Limb (tissue), 2 donors: ENCODE measurements around the gene POMT2.
A peak's percentile ranks its signal among the peaks of the same experiment; 100 is the strongest.
"Not testable (repeated sequence)": the region's sequence is repeated elsewhere in the genome, so short reads cannot be mapped to it uniquely, and the experiment has no call there.

Source experiments
- DNase-seq, 2 donors: peaks; one replicate each; pipeline ENCODE4 v3.0.0-alpha.2; 2016; ENCODE audit errors: extremely low spot score in 2 of 2

POMT2 gene

DNA sequence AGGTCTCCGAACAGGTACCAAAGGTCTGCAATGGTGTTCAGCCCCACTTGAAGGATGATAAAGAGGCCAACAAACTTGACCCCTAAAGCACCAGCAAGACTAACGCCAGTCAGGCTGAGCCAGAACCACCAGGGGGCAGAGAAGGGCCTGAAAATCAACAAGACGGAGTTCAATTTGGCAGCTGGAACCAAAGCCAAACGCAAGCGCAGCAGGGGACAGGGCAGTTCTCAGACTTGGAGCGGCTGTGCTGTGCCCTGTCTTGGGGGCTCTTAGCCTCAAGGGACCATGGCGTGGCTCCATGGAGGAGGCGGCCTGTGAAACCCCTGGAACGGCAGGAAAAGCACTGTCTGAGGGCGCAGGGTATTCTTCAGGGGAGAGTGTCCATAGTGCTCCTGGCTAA lies 19.6 kb downstream of the POMT2 start:
- DNase-seq = peak; percentile 74 to 84

DNA sequence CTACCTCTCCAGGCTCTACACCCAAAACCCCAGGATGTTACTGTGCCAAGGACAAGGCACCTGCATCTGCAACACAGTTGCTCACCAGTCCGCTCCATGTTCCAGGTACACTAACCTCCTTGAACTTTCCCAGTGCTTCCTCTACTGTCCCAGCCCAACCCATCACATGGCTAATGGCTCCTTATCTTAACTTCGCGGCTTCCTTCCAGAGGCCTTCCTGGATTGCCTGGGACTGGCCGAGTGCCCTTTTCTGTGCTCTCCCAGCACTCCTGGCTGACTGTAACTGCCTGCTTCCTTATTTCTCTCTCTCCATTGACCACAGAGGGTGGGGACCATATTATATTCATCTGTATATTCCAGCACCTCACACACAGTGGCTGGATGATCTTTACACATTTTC lies 20.9 kb downstream of the POMT2 start:
- no peak for DNase-seq

DNA sequence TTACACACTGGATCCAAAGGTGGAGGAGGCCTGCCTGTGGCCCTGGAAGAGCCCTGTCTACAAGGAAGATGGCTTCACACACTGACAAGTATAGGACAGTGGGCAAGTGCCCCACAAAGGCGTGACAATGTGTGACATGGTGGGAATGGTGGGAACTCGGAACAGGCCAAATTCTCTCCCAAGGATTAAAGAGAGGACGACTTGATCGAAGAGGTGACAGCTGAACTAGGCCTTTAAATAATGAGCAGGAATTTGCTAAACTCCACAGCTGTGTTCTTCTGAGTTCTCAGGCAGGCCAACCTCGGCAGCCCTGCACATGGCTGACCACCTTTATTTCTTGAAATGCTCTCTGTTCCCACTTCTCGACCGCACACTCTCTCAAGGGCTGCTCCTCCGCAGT lies 23.8 kb downstream of the POMT2 start:
- DNase-seq = no peak

DNA sequence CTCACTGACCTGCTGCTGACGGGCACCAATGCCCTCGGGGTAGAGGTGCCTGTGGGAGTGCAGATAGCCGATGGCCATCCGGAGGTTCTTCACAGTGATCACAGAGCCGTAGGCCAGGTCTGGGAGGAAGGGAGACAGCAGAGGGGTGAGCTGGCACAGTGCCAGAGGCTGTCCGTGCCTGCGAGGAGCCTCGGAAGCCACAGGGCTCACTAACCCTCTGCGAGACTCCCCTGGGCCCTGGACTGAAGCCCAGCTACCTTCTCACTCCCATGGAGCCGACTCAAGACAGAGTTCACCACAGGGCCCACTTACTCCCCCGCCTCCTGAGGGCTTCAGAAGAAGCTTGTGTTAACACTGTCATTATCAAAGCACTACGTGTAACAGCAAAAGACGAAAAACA lies 24.5 kb downstream of the POMT2 start:
- DNase-seq = no peak

DNA sequence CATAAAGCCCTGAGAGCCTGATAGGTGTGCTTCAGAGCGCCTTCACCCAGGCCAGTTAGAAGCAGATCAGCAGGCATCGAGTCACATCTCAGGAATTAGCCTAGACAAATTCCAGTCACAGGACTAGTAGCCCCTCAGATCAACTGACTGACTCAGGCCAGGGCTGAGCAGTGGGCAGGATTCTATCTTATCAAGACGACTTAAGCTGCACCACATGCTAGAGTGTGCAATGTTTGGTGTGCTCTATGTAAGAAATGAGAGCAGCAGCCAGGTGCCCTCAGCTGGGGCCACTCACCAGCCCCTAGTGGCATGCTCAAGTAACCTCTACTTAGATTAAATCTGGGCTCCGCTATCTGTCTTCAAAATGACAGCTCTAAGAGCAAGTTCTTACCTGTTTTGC lies 30.0 kb downstream of the POMT2 start:
- DNase-seq = no peak

DNA sequence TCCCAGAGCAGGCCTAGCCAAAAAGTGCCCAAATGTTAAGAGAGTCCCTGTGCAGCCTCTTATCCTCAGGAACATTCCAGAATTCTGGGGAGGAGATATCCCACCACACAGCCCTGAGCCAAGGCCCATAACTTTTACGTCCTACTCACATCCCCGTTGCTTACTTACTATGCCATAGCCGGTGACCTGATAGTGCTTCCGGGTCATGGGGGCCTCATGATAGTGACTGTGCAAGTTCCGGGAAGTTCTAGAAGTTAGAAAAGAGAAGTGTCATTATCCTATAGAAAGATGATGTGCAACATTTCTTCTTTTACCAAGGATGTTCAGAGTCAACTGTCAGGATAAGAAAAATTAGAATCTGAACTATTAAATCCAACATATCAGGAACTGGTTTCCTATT lies 34.1 kb downstream of the POMT2 start:
- DNase-seq = no peak

DNA sequence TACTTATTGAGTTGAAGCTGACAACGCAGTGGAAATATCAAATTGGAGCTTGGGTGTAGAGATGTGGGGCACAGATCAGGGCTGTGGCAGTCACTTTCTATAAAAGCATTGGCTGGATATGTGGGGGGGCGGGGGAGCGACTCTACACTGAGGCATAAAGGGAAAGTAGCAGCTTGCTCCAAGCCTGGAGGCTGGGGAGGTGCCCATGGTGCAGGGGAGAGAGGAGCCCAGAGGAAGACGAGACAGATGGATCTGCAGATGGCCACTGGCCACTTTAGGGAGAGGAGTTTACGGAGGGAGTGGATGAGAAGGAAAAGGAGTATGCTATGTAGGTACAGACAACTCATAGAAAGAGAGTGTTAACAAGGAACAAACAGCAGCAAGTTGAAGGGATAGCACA lies 36.2 kb downstream of the POMT2 start:
- no peak for DNase-seq

DNA sequence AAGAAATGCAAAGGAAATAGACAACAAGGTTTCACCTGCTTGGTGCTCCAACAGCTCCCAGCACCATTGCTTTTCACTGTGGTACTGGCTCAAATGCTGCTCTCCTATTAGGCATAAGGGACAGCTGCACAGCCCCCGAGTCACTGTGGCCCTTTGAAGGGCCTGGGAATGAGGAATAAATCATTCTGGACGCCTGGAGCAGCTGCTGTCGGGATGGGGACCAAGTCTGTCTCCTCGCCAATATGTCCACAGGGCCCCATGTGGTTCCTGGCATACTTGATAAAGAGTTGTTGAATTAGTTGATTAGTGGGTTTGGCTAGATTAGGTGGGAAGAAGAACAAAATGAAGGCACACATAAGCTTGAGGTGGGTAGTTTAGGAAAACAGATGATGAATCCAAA lies 36.6 kb downstream of the POMT2 start:
- no peak for DNase-seq

DNA sequence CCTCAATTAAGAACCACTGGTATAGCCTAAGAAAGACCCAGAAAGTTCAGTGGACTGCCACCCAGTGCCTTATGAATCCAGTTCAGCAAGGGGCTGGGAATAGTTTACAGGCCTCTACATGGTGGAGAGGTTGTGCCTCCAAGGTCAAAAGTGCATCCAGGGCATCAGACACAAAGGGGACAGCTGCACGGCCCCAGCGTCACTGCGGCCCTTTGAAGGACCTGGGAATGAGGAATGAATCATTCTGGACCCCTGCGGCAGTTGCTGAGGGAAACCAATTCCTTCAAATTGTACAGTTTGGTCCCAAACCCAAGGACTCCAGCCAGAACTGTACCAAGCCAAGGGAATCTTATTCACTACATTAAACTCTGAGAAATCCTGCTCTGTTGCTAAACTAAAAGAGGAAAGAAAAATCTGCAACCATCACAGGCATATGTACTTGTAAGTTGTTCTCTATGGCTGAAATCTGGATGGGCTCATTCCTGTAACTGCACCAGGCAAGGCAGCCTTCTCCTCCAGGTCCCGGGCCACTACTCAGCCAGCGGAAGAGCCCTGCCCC lies 38.8 kb downstream of the POMT2 start:
- no peak for DNase-seq

DNA sequence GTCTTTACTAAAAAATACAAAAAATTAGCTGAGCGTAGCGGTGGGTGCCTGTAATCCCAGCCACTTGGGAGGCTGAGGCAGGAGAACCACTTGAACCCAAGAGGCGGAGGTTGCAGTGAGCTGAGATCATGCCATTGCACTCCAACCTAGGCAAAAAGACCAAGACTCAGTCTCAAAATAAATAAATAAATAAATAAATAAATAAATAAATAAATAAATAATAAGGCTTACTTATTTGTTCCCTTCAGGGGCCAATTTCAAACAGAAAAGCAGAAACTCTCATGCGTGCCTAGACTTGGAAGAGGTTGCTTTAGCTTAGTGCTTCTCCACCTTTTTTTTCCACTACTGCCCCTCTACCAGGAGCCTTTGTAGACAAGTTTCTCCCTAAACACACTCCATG lies 39.8 kb downstream of the POMT2 start:
- not testable (repeated sequence) for DNase-seq

DNA sequence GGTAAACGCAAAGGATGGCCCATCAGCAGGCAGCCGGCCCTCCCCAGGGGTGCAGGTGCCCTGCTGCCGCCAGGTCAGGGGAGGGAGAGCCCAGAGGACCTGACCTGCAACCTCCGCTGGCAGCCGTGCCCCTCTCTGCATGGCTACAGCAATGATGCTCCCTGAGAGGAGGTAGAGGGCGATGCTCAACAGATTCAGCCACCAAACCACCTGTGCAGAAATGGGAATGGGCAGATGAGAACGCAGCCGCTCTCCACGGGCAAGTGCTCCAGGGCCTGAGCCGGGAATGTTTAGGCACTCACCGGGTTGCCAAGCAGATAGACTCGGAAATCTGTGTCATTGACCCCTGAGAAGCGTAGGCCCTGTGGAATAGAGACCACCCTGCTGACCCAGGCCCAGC lies 41.0 kb downstream of the POMT2 start:
- no peak for DNase-seq

DNA sequence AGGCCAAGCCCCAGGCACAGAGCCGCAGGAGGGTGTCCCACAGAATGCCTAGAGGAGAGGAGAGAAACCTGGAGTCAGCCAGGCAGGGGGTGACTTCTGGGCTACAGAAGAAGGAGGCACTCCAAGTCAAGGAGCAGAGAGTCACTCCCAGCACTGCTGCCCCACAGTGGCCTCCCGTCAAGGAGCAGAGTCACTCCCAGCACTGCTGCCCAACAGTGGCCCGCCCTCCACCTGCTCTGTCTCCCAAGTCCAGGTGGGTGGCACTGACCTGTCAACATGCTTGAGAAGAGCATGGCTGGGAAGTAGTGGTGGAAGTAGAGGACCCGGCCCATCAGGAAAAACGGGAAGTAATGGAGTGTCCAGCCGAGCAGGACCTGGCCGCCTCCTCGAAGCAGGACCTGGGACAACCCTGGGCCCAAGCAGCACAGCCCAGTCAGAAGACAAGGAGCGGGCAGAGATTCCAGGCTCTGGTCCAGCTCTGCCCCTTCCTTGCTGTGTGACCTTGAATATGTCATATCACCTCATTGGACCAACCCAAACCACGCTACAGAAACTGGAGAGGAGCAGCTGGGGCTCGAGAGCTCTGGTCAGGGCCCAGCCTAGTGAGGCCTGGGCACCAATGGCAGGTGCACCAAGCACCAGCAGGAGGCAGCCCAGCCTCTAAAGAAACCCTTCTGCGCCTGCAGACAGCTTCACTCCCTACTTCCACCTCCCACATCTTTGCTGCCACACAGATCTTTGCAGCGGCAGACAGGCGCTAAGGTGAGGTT lies 42.0 kb downstream of the POMT2 start:
- no peak for DNase-seq

DNA sequence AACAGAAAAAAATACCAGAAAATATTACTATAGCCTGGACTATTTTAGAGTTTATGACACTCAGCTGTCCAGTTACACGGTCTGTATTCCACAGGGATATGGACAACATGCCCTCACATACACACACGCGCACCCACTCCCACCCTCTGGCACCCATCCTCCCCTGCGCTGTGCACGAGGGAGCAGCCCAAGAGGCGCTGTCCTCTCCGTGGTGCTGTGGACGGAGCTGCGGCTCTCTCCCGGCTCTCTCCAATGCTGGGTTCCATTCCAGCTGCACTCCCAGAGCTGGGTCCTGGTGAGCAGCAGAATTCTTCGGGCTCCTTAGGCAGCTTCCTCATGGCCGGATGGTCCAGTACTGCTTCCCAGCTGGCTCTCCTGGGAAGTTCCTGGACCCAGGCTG lies 43.7 kb downstream of the POMT2 start:
- DNase-seq = no peak

DNA sequence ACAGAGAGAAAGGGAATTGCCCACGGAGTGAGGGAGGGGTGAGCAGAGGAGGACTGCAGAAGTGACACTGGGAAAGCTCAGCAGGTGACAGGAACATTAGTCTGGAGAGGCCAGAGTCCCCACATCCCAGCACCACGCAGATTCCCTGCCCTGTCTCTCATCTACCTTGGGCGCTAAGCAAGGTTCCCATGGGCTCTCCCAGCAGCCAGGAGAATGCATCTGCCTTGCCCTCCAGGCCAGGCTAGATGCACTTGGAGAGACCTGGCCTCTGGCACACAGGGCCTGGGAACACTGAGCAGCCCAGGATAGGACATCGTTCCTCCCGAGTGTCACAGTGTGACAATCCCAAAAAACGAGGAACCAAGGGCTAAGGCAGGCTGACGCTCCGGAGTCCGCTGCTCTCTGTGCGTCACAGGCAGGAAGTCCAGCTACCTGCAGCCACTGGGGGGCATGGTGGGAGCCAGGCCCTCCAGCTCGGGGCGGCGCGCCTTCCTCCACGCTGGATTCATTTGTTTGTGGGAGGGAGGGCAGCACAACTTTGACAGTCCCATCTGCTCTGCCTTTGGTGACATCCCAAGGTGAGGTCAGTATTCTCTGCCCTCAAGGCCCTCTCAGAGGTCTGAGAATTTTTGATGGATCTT lies 44.3 kb downstream of the POMT2 start:
- no peak for DNase-seq

DNA sequence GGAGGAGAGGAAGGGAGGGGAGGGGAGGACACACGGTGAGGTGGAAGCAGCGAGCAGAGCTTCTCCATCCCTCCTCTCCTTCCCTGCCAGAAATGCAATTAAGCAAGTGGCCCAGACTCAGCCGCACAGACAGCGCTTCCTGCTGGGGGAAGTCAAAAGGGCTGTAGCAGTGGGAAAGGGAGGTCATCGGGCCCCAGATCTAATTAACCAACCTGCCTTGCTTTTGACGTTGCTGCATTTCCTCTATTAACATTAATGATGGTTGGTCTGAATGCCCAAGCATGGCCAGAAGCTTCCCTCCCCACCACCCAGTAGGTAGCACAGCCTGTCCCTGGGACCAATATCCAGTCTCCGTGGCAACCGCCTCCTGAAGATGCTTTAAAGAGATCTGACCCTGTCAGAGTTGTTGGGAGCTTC lies 45.1 kb downstream of the POMT2 start:
- no peak for DNase-seq

DNA sequence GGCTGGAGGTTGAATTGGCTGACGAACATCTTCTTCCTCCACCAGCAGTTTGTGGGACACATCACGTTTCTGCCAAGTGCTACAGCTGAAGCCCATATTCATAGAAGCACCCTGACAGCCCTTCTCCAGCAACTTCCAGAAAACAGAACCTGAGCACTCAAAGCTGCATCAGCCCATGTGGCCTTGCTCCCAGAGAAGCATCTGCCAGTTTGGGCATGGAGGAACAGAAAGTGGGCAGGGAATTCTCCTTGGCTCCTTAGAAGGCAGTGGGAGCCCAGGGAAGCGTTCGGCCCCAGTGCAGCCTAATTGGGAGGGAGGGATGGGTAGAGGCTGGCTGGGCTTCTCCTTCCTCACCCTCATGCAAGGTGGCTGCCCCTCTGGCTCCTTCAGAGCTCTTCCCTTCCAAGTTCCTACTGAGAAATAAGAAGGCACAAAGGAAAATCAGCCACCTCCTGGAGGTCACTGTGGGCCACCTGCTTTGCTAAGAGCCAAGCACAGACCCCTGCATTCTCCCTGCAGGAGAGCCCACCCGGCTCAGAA lies 45.6 kb downstream of the POMT2 start:
- no peak for DNase-seq

DNA sequence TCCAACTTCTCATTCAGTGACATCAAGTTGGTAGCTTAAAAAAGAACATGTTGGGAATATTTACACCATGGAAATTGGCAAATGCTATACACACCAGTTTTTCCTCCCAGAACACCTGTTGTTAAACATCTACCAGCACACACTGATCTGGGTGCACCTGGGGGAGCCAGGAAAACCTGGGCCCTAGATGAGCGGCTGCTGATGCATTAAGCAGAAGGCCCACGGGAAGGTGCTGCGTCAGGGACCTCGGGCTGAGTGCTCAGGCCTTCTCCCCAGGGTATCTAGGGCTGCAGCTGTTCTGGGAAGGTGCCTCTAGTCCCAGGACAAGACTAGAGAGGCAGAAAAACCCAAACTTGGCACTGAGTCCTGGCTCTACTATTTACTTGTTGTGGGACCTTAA lies 46.9 kb downstream of the POMT2 start:
- DNase-seq = no peak

DNA sequence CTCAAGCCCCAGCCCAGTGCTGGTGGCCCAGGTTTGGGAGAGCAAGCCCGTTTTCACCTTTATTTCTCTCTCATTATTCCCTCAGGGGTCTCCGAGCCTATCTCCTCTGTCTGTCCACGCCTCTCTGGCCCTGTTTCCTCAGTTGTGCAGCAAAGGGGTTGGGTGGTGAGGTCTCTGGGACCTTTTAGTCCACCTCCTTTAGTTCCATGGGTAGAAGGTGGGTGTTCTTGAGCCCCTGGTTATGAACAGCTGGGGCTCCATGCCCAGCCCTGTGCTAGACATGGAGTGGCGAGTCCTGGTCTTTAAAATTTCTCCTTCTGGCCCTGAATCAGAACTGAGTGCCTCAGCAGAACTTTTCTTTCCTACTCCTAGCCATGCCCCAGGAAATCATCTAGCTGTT lies 48.4 kb downstream of the POMT2 start:
- DNase-seq = no peak

DNA sequence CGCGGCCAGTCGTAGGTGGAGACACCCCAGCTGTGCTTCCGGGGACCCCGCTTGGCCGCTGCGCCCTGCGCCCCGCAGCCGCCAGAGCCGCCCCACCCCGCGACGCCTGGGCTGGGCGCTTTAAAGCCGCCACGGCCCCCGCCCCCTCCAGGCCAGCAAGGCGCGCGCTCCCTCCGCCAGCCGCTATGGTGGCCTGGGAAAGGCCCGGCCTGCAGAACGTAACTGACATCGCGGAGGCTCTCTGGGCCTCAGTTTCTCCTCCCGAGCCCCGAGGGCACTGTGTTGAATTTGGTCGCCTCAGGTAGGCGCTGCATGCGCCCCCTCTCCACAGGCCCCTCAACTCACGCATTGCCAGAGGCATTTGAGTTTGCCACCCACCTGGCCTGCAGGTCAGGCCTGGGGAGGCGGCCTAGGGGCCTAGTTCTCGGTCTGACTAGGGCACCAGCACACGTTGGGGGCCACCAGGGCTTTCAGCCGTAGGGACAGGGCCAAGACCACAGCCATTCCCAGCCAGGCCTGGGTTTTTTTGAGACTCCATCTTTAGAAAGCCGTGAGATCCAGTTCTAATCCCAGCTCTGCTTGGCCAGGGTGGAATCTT lies 49.5 kb downstream of the POMT2 start, which contains the start of gene NGB:
NGB (minus strand) TSS at position 94 of the 598 bp plus-strand sequence. CDS start 269 bp downstream, outside the sequence.
- no peak for DNase-seq

DNA sequence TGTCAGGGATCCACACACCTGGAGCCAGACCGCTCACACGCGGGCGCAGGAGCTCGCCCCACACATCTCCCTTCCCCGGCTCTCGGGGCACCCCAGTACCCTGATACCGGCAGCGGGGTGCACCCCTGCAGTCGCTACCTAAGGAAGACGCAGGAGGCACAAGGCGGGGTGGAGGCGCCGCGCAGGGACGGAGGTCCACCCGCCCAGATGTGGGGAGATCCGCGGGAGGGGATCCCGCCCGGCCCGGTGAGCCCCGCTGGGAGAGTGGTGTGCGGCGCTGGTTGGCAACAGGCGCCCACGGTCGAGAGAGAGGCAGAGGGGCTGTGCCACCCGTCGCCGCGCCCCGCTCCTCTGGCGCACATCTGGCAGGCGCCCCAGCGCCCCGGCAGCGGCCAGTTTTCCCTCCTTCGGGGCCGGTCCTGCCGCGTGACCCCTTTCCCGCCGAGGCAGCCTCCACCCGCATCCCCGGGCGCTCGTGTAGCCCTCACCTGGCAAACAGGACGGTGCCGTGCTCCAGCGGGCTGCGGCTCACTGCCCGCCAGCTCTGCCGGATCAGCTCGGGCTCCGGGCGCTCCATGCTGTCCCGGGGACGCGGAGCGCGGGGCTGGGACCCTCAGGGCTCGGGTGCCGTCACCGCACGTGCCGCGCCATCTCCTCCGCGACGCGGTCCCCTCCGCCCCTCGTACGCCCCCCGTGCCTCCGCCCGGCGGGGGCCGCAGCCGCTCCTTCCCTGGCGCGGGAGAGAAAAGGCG lies 50.1 kb downstream of the POMT2 start:
- DNase-seq = no peak

DNA sequence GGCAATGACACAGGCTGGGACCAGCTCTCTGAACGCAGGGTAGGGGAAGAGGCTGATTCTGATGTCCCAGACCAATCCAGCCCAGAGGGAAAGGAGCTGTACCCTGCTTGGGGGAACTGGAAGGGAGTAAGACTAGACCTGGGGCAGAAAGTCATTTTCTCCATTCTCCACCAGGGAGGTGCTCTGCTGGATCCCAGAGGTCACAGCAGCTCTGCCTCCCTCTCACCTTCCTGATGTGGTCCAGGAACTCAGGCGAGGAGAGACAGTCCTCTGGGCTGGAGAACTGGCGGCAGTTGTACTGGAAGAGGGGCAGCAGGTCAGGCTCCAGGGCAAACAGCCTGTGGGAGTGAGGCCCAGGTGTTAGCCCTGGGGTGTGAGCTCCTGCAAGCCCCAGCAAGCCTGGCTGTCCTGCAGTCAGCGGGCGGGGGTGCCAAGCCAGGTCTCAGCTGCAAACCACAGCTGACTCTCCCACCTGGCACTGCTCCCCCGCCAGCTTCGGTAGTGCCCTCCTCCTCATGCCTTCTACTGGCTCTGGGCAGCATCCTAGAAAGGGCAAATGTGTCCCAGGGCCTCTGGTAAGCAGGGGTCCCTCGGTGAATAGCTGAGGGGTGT lies 51.6 kb downstream of the POMT2 start:
- DNase-seq = no peak
